Astrocyte of the cerebellum (primary cell): ENCODE data around the gene RING1.

Source experiments
- DNase-seq: peaks from one replicate; pipeline ENCODE4 v3.0.0-alpha.2; 2011; ENCODE audit warnings: low read depth
- H3K4me3 ChIP-seq: 2 replicates; pipeline ENCODE4 v1.5.1; 2011; ENCODE audit warnings: mild to moderate bottlenecking, low read depth, low read length, moderate library complexity
- CTCF ChIP-seq: IDR thresholded peaks from 2 replicates; pipeline ENCODE4 v1.5.1; 2012; ENCODE audit warnings: low read length, low read depth, moderate library complexity, mild to moderate bottlenecking; ENCODE audit errors: missing control alignments
- in situ Hi-C: cut with HindIII; loops from 2 replicates; pipeline ENCODE4 v1.10.0; 2017; ENCODE audit warnings: low sequenced_read_pairs

The RING1 gene

GRCh38 chr6:33168639-33169038 is 39.7 kb upstream of the RING1 start:
- H3K4me3 ChIP-seq = no peak overlapping the region
- DNase-seq = no peak
- no peak for TF ChIP-seq CTCF
- in situ Hi-C loops = no loop called here

GRCh38 chr6:33169291-33170175 is 38.8 kb upstream of the RING1 start:
- no peak overlapping the region for H3K4me3 ChIP-seq
- no peak for DNase-seq
- in situ Hi-C loops = no loop called here
- TF ChIP-seq CTCF = no peak

GRCh38 chr6:33170176-33171015 is 37.9 kb upstream of the RING1 start:
- no peak overlapping the region for H3K4me3 ChIP-seq
- in situ Hi-C loops = no loop called here
- no peak for TF ChIP-seq CTCF
- DNase-seq = no peak

GRCh38 chr6:33171016-33171879 is 37.1 kb upstream of the RING1 start:
- TF ChIP-seq CTCF = no peak
- no peak overlapping the region for H3K4me3 ChIP-seq
- DNase-seq = no peak
- in situ Hi-C loops = no loop called here

- no peak for DNase-seq
- TF ChIP-seq CTCF = no peak
- in situ Hi-C loops = no loop called here
- H3K4me3 ChIP-seq = no peak overlapping the region
These were observed 36.2 kb upstream of the RING1 start for GRCh38 chr6:33171880-33172687.
